Omental fat pad (tissue), 4 donors: Measurements from ENCODE around the gene SOX5. TPM values are rescaled to one million over a fixed set of nuclear protein-coding genes. Genes with fewer than 3 reads are reported as not detected.

Experiments
- ATAC-seq: fragments of 150-250 bp; one replicate; pipeline ENCODE4 v1.9.1; 2016; ENCODE audit warnings: mild to moderate bottlenecking, moderate library complexity; ENCODE audit not compliant: low FRiP score
- DNase-seq: peaks from one replicate; pipeline ENCODE4 v3.0.0-alpha.2; 2019; ENCODE audit warnings: low spot score
- CTCF ChIP-seq, 3 donors: fragments of 450-650 bp; IDR thresholded peaks; one replicate each; pipeline ENCODE4 v1.5.1; 2016 to 2017; ENCODE audit warnings: antibody characterized with exemption in 3 of 3, mild to moderate bottlenecking in 3 of 3, moderate library complexity in 2 of 3
- total RNA-seq, 4 donors: library from RNA; depleted of rRNA; stranded (reverse); fragments of >200 nt; gene quantifications; one replicate each; pipeline ENCODE4 v1.1.0, GENCODE V29; 2016

Gene SOX5
- total RNA-seq, 4 donors from 2014 or later, result 22.1 to 67.6 (median 34.6) TPM

DNA sequence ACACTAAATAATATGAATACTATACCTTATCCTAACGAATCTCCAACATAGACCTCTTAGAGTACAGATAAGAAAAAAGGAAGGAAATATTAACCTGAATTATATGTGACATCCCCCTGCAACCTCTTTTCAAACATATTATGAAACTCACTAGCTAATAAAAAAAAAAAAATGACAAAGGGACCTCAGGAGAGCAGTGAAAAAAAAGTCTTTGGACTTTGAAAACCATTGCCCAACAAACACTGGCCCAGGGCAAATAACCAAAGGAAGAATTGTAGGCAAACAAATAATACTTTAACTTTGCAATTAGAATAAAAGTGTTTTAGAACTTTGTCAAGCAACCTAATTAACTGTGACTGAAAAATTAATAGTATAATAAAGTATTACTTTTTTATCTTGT, 7.7 kb downstream of the SOX5 start:
- no peak for DNase-seq
- no peak for TF ChIP-seq CTCF (IDR thresholded peaks at IDR 0.05)
- ATAC-seq, result no peak

DNA sequence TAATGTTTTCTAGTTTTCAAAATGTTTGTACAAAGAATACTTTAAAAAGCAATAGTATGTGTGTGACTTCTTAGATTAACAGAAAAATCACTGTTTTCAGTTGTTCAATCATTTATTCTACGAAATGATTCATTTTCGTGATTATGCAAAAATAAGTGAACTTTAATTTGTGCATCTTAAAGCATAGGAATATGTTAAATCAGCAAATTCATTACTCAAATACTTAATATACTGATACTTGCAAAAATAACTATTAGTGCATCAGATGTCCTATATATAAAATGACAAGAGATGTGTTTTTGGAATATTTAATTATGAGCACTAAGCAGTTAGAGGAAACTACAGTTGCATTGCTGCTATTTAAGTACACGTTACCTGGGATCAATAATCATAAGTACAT, 11.0 kb downstream of the SOX5 start:
- TF ChIP-seq CTCF (IDR thresholded peaks at IDR 0.05), result no peak
- ATAC-seq, result no peak
- DNase-seq, result no peak

DNA sequence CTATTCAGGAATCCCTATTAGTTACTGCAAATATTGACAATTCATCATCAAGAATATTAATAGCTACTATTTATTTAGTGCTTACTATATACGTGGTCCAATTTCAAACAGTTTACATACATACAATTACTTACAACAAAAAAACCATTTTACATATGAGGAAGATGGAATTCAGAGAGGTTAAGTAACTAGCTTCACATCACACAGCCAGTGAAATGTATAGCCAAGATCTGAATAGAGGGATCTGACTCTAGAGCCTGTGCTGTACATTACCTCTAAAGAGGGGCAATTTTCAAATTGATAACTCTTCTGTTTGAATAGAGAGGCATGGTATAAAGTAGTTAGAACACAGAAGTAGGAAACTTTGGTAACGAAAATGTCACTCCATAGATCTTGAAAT, 18.3 kb downstream of the SOX5 start:
- no peak for DNase-seq
- no peak for ATAC-seq
- no peak for TF ChIP-seq CTCF (IDR thresholded peaks at IDR 0.05)

DNA sequence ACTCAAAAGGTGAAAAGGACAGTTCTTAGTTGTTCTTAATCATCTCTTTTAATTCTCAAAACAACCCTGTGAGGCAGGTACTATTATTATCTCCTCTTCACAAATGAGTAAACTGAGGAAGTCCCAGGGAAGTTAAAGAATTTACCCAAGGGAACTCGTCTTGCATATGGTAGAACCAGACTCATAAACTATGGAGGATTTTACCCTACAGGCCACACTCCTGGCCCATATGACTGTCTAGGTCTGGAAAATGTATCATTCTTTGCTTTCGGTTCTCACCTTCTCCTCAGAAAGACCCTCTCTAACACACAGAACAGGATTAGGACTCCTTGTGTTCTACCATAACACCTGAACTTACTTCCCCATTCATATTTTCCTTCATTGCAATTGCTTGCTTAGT, 18.9 kb downstream of the SOX5 start:
- DNase-seq, result no peak
- ATAC-seq, result no peak
- TF ChIP-seq CTCF (IDR thresholded peaks at IDR 0.05), result no peak

GRCh38 chr12:23929906-23930305, 19.6 kb downstream of the SOX5 start:
- ATAC-seq (no peak), DNase-seq (no peak)
- no peak for TF ChIP-seq CTCF (IDR thresholded peaks at IDR 0.05)

- ATAC-seq (no peak), DNase-seq (no peak)
- no peak for TF ChIP-seq CTCF (IDR thresholded peaks at IDR 0.05)
These were observed 21.6 kb downstream of the SOX5 start for GRCh38 chr12:23927907-23928306.

DNA sequence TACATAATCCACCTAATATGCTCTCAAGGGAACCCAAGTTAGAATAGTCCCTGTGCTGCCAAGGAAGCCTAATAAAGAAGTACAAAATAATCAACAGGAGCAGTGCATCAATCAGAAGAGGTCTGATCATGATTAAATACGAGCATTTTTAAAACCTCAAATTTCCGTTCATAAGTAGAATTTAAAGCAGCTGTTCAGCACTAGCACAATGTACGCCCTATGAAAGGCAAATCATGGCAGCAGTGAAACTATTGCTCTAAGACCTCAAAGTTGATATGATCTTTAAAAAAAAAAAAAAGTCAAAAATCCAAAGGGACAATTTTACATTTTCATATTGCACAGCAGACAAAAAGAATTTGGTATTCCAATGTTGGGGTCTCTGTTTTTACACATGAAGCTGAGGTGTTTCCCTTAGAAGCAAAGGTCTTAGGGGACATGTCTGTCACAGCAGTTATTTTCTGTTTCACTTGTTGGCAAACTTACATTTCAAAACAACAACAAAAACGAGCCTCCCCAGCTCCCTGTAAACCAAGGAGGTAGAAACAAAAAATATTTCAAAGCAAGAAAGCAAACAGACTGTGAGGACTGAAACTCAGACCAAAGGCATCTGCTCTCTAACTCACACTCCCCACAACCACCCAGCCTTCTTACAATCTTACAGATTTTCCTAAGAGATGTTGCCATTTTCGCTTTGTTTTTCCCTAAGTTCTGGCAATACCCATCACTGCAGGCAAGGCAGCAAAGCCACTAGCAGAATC, 28.2 kb downstream of the SOX5 start:
- DNase-seq, result no peak
- TF ChIP-seq CTCF (IDR thresholded peaks at IDR 0.05), result no peak
- no peak for ATAC-seq
